ENCODE results near the gene GRIN3B. TPM values are rescaled to one million over a fixed set of nuclear protein-coding genes. Genes with fewer than 3 reads are reported as not detected.

GRIN3B gene
- total and polyA plus RNA-seq, 2 of the 4 experiments (the other 2 are of a cell fraction), result under 0.01 to 0.91 TPM

- H4K20me1 ChIP-seq (ENCODE audit: insufficient read depth, low read length), result no peaks in the 10 kb centered on the region
- ATAC-seq (ENCODE audit: low read depth), result no peak
- no peaks in the 10 kb centered on the region for H3K9me3 ChIP-seq (ENCODE audit: control insufficient read depth, insufficient read depth, low read length)
- H3K9me1 ChIP-seq (ENCODE audit: insufficient read depth, low read length), result no peaks in the 10 kb centered on the region
- no peak overlapping the region for H4K5ac ChIP-seq (ENCODE audit: low read depth, low read length)
- intact Hi-C loops (cut with micrococcal nuclease) (no loop called here), in situ Hi-C loops (cut with MboI; ENCODE audit: low sequenced_read_pairs) (no loop called here), dilution Hi-C loops (cut with HindIII; ENCODE audit: low sequenced_read_pairs, unreplicated experiment) (no loop called here)
- H3K23ac ChIP-seq (ENCODE audit: low read depth, low read length), result no peak overlapping the region
- no TSS peak for BruUV-seq (replicated peaks)
- H4K8ac ChIP-seq (ENCODE audit: low read depth in 2 of 2, low read length in 2 of 2), result no peak overlapping the region
- no peak overlapping the region for H4K91ac ChIP-seq (ENCODE audit: insufficient read depth, low read depth, low read length)
- no peak overlapping the region for H2BK15ac ChIP-seq (ENCODE audit: low read depth, low read length)
- no peak overlapping the region for H2BK20ac ChIP-seq (ENCODE audit: low read depth, low read length)
- H2AK9ac ChIP-seq (replicated peaks; ENCODE audit: low read depth, low read length, poor library complexity), result no peak overlapping the region
- H2BK5ac ChIP-seq (ENCODE audit: low read depth, low read length, poor library complexity, severe bottlenecking), result no peak overlapping the region
- peaks cover 15% of the 10 kb centered on the region for H3K36me3 ChIP-seq (ENCODE audit: control insufficient read depth, insufficient read depth, low read length)
- no peak overlapping the region for H3K27ac ChIP-seq (ENCODE audit: insufficient read depth, low read length)
- TF ChIP-seq FOS (IDR thresholded peaks at IDR 0.05; ENCODE audit: low read depth, low read length) (no peak), MXI1 (IDR thresholded peaks at IDR 0.05; ENCODE audit: borderline replicate concordance, low read depth, low read length) (no peak), RCOR1 (IDR thresholded peaks at IDR 0.05; ENCODE audit: insufficient replicate concordance, low read length) (no peak), SMC3 (IDR thresholded peaks at IDR 0.05; ENCODE audit: low read depth, low read length) (no peak), MAFK (IDR thresholded peaks at IDR 0.05; ENCODE audit: low read depth, low read length) (no peak), USF2 (IDR thresholded peaks at IDR 0.05; ENCODE audit: low read depth, low read length) (no peak), CHD1 (IDR thresholded peaks at IDR 0.05; ENCODE audit: low read depth, low read length) (no peak), RFX5 (IDR thresholded peaks at IDR 0.05; ENCODE audit: low read depth, low read length) (no peak)
- H3K4me3 ChIP-seq (ENCODE audit: insufficient read depth, low read depth, low read length), result no peak overlapping the region
- no peaks in the 10 kb centered on the region for H3K27me3 ChIP-seq (ENCODE audit: control insufficient read depth, insufficient read depth, low read length)
- ChIA-PET CTCF (no interaction called here), POLR2A (ENCODE audit: unreplicated experiment) (no interaction called here)
- H2AK5ac ChIP-seq (ENCODE audit: low read depth, low read length), result no peak overlapping the region
- no peak overlapping the region for H3K56ac ChIP-seq (ENCODE audit: extremely low read depth, insufficient read depth, low read length)
- no peak overlapping the region for H3K14ac ChIP-seq (replicated peaks; ENCODE audit: low read depth, low read length)
- no peak overlapping the region for H2AFZ ChIP-seq (replicated peaks; ENCODE audit: low read length, poor library complexity)
- H3K18ac ChIP-seq (ENCODE audit: low read depth, low read length), result no peak overlapping the region
- H3K4me2 ChIP-seq (ENCODE audit: low read depth, low read length), result no peak overlapping the region
- H3K4ac ChIP-seq (ENCODE audit: low read depth, low read length), result no peak overlapping the region
- H3K4me1 ChIP-seq (ENCODE audit: control insufficient read depth, insufficient read depth, low read length), result peaks cover 7% of the 10 kb centered on the region
- no peak overlapping the region for H3K9ac ChIP-seq (ENCODE audit: low read depth, low read length)
- H3K79me1 ChIP-seq (ENCODE audit: low read depth in 1 of 2, low read length in 2 of 2), result peaks cover 4 to 7% of the 10 kb centered on the region in 2 experiments; a peak in 2 of 4 replicates
- H2BK120ac ChIP-seq (ENCODE audit: low read depth, low read length), result no peak overlapping the region
- WGBS, 2 experiments (ENCODE audit: extremely low coverage in 2 of 2, insufficient read length in 1 of 2), result 100% methylated on average over 5 of the region's 24 CpGs; no CpG with 5 or more reads in 1 of the 2 experiments
- no peak for DNase-seq
Observed at GRCh38 chr19:977058-977464, 23.2 kb upstream of the GRIN3B start.

All from IMR-90 (cell line).